ENCODE results near the gene OR2T4.

The OR2T4 gene

GRCh38 chr1:248388426-248388825, 27.0 kb downstream of the OR2T4 start:
- no peaks in the 10 kb centered on the region for H3K36me3 ChIP-seq (ENCODE audit: control insufficient read depth in 1 of 2, insufficient read depth in 2 of 2, low read length in 2 of 2)
- H3K4me1 ChIP-seq (ENCODE audit: control insufficient read depth in 1 of 2, insufficient read depth in 2 of 2, low read length in 2 of 2) = no peaks in the 10 kb centered on the region
- H3K9me3 ChIP-seq (ENCODE audit: control insufficient read depth in 1 of 2, low read length in 2 of 2) = no peaks in the 10 kb centered on the region
- no peak overlapping the region for H3K27ac ChIP-seq (ENCODE audit: low read length)
- no peak overlapping the region for H3K4me3 ChIP-seq (ENCODE audit: low read depth in 1 of 2, low read length in 2 of 2)
- H3K27me3 ChIP-seq (ENCODE audit: low read depth, low read length) = no peaks in the 10 kb centered on the region

GRCh38 chr1:248393050-248393449, 31.6 kb downstream of the OR2T4 start:
- H3K36me3 ChIP-seq (ENCODE audit: control insufficient read depth in 1 of 2, insufficient read depth in 2 of 2, low read length in 2 of 2) = no peaks in the 10 kb centered on the region
- H3K9me3 ChIP-seq (ENCODE audit: control insufficient read depth in 1 of 2, low read length in 2 of 2) = no peaks in the 10 kb centered on the region
- H3K27ac ChIP-seq (ENCODE audit: low read length) = no peak overlapping the region
- no peaks in the 10 kb centered on the region for H3K27me3 ChIP-seq (ENCODE audit: low read depth, low read length)
- no peaks in the 10 kb centered on the region for H3K4me1 ChIP-seq (ENCODE audit: control insufficient read depth in 1 of 2, insufficient read depth in 2 of 2, low read length in 2 of 2)
- no peak overlapping the region for H3K4me3 ChIP-seq (ENCODE audit: low read depth in 1 of 2, low read length in 2 of 2)

GRCh38 chr1:248402748-248403147, 41.3 kb downstream of the OR2T4 start, which contains the start of gene OR2T1:
TSS of gene OR2T1 (plus strand) at chr1:248403048. CDS start at chr1:248406148, 3,100 bp downstream.
- no peaks in the 10 kb centered on the region for H3K27me3 ChIP-seq (ENCODE audit: low read depth, low read length)
- no peaks in the 10 kb centered on the region for H3K4me1 ChIP-seq (ENCODE audit: control insufficient read depth in 1 of 2, insufficient read depth in 2 of 2, low read length in 2 of 2)
- no peaks in the 10 kb centered on the region for H3K9me3 ChIP-seq (ENCODE audit: control insufficient read depth in 1 of 2, low read length in 2 of 2)
- H3K36me3 ChIP-seq (ENCODE audit: control insufficient read depth in 1 of 2, insufficient read depth in 2 of 2, low read length in 2 of 2) = no peaks in the 10 kb centered on the region
- no peak within 1 kb of the TSS for H3K27ac ChIP-seq (ENCODE audit: low read length)
- no peak within 1 kb of the TSS for H3K4me3 ChIP-seq (ENCODE audit: low read depth in 1 of 2, low read length in 2 of 2)

GRCh38 chr1:248404024-248404423, 42.6 kb downstream of the OR2T4 start:
- Histone ChIP-seq H3K4me3 (ENCODE audit: low read depth in 1 of 2, low read length in 2 of 2) (no peak overlapping the region), H3K4me1 (ENCODE audit: control insufficient read depth in 1 of 2, insufficient read depth in 2 of 2, low read length in 2 of 2) (no peaks in the 10 kb centered on the region), H3K27me3 (ENCODE audit: low read depth, low read length) (no peaks in the 10 kb centered on the region), H3K36me3 (ENCODE audit: control insufficient read depth in 1 of 2, insufficient read depth in 2 of 2, low read length in 2 of 2) (no peaks in the 10 kb centered on the region), H3K9me3 (ENCODE audit: control insufficient read depth in 1 of 2, low read length in 2 of 2) (no peaks in the 10 kb centered on the region), H3K27ac (ENCODE audit: low read length) (no peak overlapping the region)

GRCh38 chr1:248406721-248407692, 45.5 kb downstream of the OR2T4 start:
- Histone ChIP-seq H3K27ac (ENCODE audit: low read length) (no peak overlapping the region), H3K9me3 (ENCODE audit: control insufficient read depth in 1 of 2, low read length in 2 of 2) (peaks cover 2 to 5% of the 10 kb centered on the region in 2 donors), H3K4me3 (ENCODE audit: low read depth in 1 of 2, low read length in 2 of 2) (no peak overlapping the region), H3K4me1 (ENCODE audit: control insufficient read depth in 1 of 2, insufficient read depth in 2 of 2, low read length in 2 of 2) (no peaks in the 10 kb centered on the region), H3K36me3 (ENCODE audit: control insufficient read depth in 1 of 2, insufficient read depth in 2 of 2, low read length in 2 of 2) (no peaks in the 10 kb centered on the region), H3K27me3 (ENCODE audit: low read depth, low read length) (no peaks in the 10 kb centered on the region)
